OCI-LY1 (cell line): ENCODE results near the gene GALNT17.

Source experiments
- EZH2 ChIP-seq: fragments of 200-600 bp; sonication (generic), shearing (Covaris generic); IDR thresholded peaks from 2 replicates; pipeline ENCODE4 v1.8.0; 2017; ENCODE audit warnings: borderline replicate concordance, mixed run types, mild to moderate bottlenecking, antibody characterized with exemption, low read length, moderate library complexity, mixed read lengths
- TF ChIP-seq, protein P1 (sequence below): fragments of 200-600 bp; sonication (generic), shearing (Covaris generic); IDR thresholded peaks from 2 replicates; pipeline ENCODE4 v1.5.1; 2017; ENCODE audit warnings: mild to moderate bottlenecking, antibody characterized with exemption, low read length, moderate library complexity, mixed read lengths

- TF ChIP-seq EZH2 = no peak
- TF ChIP-seq, protein P1, sequence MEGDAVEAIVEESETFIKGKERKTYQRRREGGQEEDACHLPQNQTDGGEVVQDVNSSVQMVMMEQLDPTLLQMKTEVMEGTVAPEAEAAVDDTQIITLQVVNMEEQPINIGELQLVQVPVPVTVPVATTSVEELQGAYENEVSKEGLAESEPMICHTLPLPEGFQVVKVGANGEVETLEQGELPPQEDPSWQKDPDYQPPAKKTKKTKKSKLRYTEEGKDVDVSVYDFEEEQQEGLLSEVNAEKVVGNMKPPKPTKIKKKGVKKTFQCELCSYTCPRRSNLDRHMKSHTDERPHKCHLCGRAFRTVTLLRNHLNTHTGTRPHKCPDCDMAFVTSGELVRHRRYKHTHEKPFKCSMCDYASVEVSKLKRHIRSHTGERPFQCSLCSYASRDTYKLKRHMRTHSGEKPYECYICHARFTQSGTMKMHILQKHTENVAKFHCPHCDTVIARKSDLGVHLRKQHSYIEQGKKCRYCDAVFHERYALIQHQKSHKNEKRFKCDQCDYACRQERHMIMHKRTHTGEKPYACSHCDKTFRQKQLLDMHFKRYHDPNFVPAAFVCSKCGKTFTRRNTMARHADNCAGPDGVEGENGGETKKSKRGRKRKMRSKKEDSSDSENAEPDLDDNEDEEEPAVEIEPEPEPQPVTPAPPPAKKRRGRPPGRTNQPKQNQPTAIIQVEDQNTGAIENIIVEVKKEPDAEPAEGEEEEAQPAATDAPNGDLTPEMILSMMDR = no peak
Observed at GRCh38 chr7:71339924-71340323, 208.0 kb downstream of the GALNT17 start.
